Measurements from ENCODE around the gene FGD2.

FGD2 gene, protein sequence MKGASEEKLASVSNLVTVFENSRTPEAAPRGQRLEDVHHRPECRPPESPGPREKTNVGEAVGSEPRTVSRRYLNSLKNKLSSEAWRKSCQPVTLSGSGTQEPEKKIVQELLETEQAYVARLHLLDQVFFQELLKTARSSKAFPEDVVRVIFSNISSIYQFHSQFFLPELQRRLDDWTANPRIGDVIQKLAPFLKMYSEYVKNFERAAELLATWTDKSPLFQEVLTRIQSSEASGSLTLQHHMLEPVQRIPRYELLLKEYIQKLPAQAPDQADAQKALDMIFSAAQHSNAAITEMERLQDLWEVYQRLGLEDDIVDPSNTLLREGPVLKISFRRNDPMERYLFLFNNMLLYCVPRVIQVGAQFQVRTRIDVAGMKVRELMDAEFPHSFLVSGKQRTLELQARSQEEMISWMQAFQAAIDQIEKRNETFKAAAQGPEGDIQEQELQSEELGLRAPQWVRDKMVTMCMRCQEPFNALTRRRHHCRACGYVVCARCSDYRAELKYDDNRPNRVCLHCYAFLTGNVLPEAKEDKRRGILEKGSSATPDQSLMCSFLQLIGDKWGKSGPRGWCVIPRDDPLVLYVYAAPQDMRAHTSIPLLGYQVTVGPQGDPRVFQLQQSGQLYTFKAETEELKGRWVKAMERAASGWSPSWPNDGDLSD

GRCh38 chr6:37005061-37005810, at the start of gene FGD2:
TSS of gene FGD2 (plus strand) at chr6:37005655. CDS start at chr6:37005818, 163 bp downstream.
- DNase-seq: peak; percentile 20 to 23

- no peak for DNase-seq
Measured at GRCh38 chr6:36955671-36956445, 49.6 kb upstream of the FGD2 start.

DNA sequence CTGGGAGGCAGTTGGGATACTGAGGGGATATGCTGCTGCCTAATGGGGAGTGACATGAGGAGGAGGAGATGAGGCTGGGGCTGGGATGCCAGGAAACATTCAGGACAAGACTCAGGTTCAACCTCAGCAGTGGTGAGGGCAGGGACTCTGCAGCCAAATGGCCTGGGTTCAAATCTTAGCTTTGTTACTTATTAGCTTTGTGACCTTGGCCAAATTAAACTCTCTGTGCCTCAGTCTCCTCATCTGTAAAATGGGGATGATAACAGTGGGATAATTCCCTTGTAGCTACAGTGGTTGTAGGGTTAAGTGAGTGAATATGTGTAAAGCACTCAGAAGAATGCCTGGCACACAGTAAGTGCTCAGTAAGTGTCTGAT, 49.0 kb upstream of the FGD2 start:
- no peak for DNase-seq

DNA sequence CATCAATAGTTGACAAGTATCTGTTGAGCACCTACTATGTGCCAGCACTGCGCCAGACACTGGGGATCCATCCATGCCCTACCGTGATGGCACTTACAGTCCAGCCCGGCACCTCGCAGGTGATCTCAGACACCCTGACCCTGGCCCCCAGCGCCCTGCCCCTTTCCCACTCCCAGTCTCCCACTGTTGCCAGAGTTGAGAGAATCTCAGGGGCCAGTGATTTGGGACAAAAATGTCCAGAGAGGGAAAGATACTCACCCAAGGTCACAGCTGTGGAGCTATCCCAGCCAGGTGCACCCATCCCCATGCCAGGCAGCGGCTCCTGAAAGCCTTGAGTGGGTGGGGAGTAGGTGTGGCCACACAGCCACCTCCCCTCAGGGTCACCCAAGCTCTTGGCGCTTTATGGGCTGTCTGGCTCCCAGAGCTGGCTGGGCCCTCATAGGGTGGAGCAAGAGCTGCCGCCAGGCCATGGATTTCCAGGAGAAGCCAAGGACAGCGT, 47.6 kb upstream of the FGD2 start:
- DNase-seq: no peak

GRCh38 chr6:36958775-36959554, 46.5 kb upstream of the FGD2 start:
- DNase-seq: no peak

GRCh38 chr6:36959555-36960250, 45.8 kb upstream of the FGD2 start:
- DNase-seq: no peak

DNA sequence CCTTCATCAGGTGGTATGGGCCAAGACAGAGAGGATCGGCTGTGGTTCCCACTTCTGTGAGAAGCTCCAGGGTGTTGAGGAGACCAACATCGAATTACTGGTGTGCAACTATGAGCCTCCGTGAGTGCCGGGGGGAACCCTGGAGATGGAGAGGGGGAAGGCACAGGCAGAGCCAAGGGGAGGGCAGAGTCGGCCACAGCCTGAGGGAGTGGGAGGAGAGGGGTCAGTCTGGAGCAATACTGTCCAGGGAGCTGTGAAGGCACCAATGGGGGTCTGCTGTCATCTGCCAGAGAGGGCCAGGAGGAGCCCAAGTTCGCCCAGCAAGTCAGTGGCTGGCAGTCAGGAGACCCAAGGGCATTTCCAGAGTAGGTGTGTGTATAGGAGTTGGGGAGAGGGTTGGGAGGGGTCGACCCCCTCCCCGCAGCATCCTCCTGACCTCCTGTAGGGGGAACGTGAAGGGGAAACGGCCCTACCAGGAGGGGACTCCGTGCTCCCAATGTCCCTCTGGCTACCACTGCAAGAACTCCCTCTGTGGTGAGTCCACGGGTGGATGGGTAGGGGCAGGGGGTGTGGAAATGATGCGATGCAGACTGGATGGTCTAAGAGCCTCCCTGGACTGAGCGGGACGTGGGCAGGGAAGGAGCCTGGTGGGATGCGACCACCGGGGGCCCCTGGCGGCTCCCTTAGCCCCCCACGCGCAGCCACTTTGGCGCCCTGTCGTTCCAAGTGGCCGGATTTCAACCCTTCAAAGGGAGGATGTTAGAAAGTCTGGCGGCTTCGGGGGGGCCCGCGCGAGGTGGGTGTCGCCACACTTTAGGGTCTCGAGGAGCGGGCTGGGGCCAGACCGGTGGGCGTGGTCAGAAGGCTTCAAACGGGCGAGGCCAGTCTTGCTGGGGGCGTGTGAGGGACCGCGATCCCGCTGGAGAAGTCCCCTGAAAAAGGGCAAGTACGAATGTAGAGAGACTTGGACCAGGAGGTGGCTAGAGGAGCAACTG, 43.7 kb upstream of the FGD2 start:
- DNase-seq: no peak

GRCh38 chr6:36962874-36963273, 42.6 kb upstream of the FGD2 start:
- DNase-seq: peak; percentile 75 to 78

GRCh38 chr6:36963451-36964290, 41.8 kb upstream of the FGD2 start:
- DNase-seq: no peak

GRCh38 chr6:36964349-36964748, 41.1 kb upstream of the FGD2 start:
- no peak for DNase-seq

DNA sequence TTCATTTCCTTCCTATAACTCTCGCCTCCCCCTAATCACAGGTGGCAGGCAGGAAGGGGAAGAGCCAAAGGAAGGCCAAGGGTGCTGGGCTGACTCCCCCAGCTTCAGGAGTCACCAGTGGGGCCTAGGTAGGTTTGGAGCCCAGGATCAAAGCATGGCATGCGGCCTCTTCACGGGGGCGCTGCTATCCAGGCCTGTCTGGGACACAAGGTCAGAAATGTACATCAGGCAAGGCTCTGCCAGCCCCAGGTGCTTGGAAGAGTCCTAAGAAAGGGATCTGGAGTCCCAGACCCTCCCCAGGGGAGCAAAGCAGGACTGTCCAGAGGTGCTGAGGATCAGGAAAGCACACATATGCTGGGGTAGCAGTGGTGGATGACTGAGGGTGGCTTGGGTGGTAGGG, 40.5 kb upstream of the FGD2 start:
- no peak for DNase-seq

DNA sequence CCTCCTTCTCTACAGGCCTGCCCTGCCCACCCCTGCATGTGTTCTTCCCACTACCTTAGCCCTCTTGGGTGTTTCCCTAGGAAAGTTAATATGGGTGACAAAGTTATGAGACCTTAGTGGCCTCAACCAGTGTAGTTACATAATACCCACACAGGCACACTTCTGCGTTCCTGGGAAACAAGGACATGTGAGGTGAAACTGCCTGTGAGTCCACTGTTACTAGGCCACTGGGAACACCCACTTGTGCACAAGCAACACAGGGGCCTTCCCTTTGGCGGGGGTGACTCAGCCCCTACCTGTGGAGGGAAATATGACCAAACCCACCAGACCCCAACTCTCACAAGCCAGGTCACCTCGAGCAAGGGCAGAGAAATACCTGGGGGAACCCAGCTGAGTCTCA, 38.2 kb upstream of the FGD2 start:
- no peak for DNase-seq

- DNase-seq: no peak
Measured at GRCh38 chr6:36967757-36968156, 37.7 kb upstream of the FGD2 start.

DNA sequence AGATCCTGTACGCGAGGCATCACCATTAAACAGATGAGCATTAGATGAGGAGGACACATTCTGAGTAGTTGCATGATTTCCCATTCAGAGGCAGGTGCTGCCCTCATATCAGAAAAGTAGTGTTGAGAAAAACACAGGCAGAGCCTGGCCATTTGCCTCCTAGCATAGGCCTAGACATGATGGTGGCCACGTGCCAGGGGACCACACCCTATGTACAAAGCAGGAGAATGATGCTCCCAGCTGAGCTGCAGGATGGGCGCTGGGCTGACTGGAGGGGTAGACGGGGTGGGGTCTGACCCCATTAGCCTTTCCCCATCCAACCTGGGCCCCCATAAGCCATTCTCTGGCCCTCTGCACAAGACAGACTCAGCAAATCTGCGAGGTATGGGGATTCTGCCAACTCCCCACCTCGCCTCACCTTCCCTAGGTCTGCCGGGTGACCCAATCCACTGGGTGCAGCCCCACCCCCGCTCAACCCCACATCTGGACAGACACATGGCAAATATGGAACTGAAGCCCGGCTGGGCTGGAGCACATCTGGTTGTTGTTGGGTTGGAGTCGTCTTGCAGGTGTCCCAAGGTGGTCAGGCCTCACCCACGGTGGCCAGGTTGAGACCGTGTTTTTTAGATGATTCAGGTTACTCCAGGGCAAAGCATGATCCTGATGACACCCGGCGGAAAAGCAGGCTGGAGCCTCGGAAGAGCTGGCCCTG, 37.0 kb upstream of the FGD2 start:
- no peak for DNase-seq

DNA sequence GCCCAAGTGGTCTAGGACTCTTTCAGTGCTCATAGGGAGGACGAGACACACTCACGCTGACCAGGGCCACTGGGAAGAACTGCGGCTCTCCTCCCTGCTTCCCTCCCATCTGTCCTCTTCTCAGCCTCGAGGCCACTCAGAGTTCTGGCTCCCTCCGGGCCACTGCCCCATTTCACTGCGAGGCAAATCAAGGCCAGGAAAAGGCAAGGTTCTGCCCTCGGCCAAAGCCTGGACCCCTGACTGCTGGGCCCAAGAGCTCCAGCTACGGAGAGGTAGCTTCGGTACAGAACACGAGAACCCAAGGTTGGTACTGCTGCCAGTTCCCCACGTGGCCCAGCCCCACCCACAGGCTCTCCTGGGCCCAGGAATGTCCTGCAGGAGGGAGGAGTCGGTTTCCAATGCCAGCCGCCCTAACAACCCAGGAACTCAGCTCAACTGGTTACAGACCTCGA, 36.2 kb upstream of the FGD2 start:
- DNase-seq: no peak

DNA sequence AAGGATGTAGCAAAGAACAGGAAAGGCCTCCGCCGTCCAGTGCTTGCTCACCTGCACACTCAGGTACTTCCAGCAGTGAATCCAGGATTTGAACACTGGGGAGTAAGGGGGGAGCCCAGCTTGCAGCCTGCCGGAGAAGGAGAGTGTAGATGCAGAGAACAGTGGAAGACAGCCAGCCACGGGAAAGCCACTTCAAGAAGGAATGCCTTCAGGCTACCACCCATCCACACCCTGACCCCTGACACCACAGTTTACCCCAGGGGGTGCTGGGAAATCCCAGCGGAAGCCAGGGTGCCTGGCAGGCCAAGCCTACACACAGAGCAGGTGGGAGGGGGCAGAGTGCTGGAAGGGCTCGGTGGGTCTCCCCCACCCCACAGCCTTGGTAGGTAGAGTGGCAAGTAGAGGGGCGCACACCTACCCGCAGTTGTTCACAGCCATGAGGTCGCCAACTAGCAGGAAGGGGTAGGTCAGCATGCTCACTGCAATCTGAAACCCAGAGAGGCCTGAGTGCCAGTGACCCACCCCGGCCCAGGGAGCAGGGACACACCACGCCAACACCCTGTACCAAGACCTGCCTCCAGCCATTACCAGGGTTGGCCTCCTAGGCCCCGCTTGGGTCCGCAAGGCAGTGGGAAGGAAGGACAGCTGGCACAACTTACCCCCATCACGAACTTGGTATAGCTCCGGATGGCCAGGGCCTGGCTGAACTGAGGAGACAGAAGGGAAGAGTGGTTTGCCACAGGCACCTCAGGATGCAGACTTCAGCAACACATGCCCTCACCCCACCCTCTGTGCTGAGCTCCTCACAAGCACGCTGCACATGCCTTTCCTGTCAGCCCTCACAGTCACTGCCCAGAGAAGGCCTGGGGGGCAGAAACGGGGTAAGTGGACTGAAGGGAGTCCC, 35.2 kb upstream of the FGD2 start:
- no peak for DNase-seq
